IgD-negative memory B cell (primary cell): ENCODE results near the gene BACE2. TPM values are rescaled to one million over a fixed set of nuclear protein-coding genes. Genes with fewer than 3 reads are reported as not detected.
"Not testable (repeated sequence)": the region's sequence is repeated elsewhere in the genome, so short reads cannot be mapped to it uniquely, and the experiment has no call there.

ENCODE experiments used
- H3K27ac Mint-ChIP-seq, 3 donors: one replicate each; pipeline ENCODE4 v1.8.0; 2020 to 2022; ENCODE audit warnings: mild to moderate bottlenecking in 3 of 3, mixed read lengths in 3 of 3, moderate library complexity in 1 of 3
- H3K27me3 Mint-ChIP-seq: one replicate; pipeline ENCODE4 v1.8.0; 2021; ENCODE audit warnings: mixed read lengths
- H3K36me3 Mint-ChIP-seq: one replicate; pipeline ENCODE4 v1.8.0; 2020; ENCODE audit warnings: mild to moderate bottlenecking, mixed read lengths
- H3K4me1 Mint-ChIP-seq, 3 donors: one replicate each; pipeline ENCODE4 v1.8.0; 2020 to 2022; ENCODE audit warnings: mixed read lengths in 3 of 3, mild to moderate bottlenecking in 1 of 3
- H3K4me3 Mint-ChIP-seq, 4 donors: one replicate each; pipeline ENCODE4 v1.8.0; 2020 to 2022; ENCODE audit warnings: mild to moderate bottlenecking in 4 of 4, mixed read lengths in 4 of 4, moderate library complexity in 3 of 4
- H3K9me3 Mint-ChIP-seq, 3 donors: one replicate each; pipeline ENCODE4 v1.8.0; 2020 to 2021; ENCODE audit warnings: mixed read lengths in 3 of 3, mild to moderate bottlenecking in 1 of 3
- polyA plus RNA-seq: library from polyadenylated mRNA; unstranded; fragments of 300-500 nt; fragmentation: Illumina TruSeq; gene quantifications from one replicate; pipeline ENCODE4 v1.2.3, GENCODE V29; 2021

Gene BACE2
- polyA plus RNA-seq, 1 donor from 2014 or later: 91.4 TPM

- peaks cover 51% of the 10 kb centered on the region for H3K36me3 Mint-ChIP-seq
- H3K27me3 Mint-ChIP-seq: no peaks in the 10 kb centered on the region
- H3K27ac Mint-ChIP-seq: peak overlapping the region in 1 of 3 donors; percentile 50
- peaks cover 0 to 5% (median 0%) of the 10 kb centered on the region in 3 donors for H3K9me3 Mint-ChIP-seq
- H3K4me1 Mint-ChIP-seq: peaks cover 6 to 10% (median 10%) of the 10 kb centered on the region in 3 donors
- no peak overlapping the region for H3K4me3 Mint-ChIP-seq
Measured at GRCh38 chr21:41255190-41255589, 87.2 kb downstream of the BACE2 start.

GRCh38 chr21:41256231-41256630 is 88.3 kb downstream of the BACE2 start:
- H3K27ac Mint-ChIP-seq, H3K4me3 Mint-ChIP-seq: not testable (repeated sequence)
- peaks cover 47% of the 10 kb centered on the region for H3K36me3 Mint-ChIP-seq

GRCh38 chr21:41256771-41257702 is 89.1 kb downstream of the BACE2 start:
- no peaks in the 10 kb centered on the region for H3K27me3 Mint-ChIP-seq
- H3K36me3 Mint-ChIP-seq: peaks cover 44% of the 10 kb centered on the region
- no peak overlapping the region for H3K4me3 Mint-ChIP-seq
- H3K4me1 Mint-ChIP-seq: peaks cover 6 to 10% (median 10%) of the 10 kb centered on the region in 3 donors
- H3K27ac Mint-ChIP-seq: no peak overlapping the region
- H3K9me3 Mint-ChIP-seq: peaks cover 0 to 5% (median 0%) of the 10 kb centered on the region in 3 donors

More at GRCh38 chr21:41256231-41256630, 88.3 kb downstream of the BACE2 start:
- H3K9me3 Mint-ChIP-seq, H3K27me3 Mint-ChIP-seq: not testable (repeated sequence)
- peaks cover 6 to 10% (median 10%) of the 10 kb centered on the region in 3 donors for H3K4me1 Mint-ChIP-seq

GRCh38 chr21:41258617-41259016 is 90.7 kb downstream of the BACE2 start:
- peaks cover 39% of the 10 kb centered on the region for H3K36me3 Mint-ChIP-seq
- H3K4me3 Mint-ChIP-seq: no peak overlapping the region
- no peak overlapping the region for H3K27ac Mint-ChIP-seq
- peaks cover 0 to 7% (median 2%) of the 10 kb centered on the region in 3 donors for H3K9me3 Mint-ChIP-seq
- no peaks in the 10 kb centered on the region for H3K27me3 Mint-ChIP-seq
- peaks cover 6 to 10% (median 8%) of the 10 kb centered on the region in 3 donors for H3K4me1 Mint-ChIP-seq

- no peak overlapping the region for H3K27ac Mint-ChIP-seq
- H3K27me3 Mint-ChIP-seq: no peaks in the 10 kb centered on the region
- H3K4me3 Mint-ChIP-seq: no peak overlapping the region
- peaks cover 36% of the 10 kb centered on the region for H3K36me3 Mint-ChIP-seq
- peaks cover 2 to 15% (median 3%) of the 10 kb centered on the region in 3 donors for H3K9me3 Mint-ChIP-seq
- H3K4me1 Mint-ChIP-seq: peaks cover 0 to 3% (median 1%) of the 10 kb centered on the region in 3 donors
Measured at GRCh38 chr21:41260428-41260827, 92.5 kb downstream of the BACE2 start.

- H3K27me3 Mint-ChIP-seq: no peaks in the 10 kb centered on the region
- no peak overlapping the region for H3K4me3 Mint-ChIP-seq
- peaks cover 0 to 1% (median 0%) of the 10 kb centered on the region in 3 donors for H3K4me1 Mint-ChIP-seq
- H3K36me3 Mint-ChIP-seq: peaks cover 28% of the 10 kb centered on the region
- no peak overlapping the region for H3K27ac Mint-ChIP-seq
- H3K9me3 Mint-ChIP-seq: peaks cover 2 to 25% (median 3%) of the 10 kb centered on the region in 3 donors
Measured at GRCh38 chr21:41267346-41267745, 99.4 kb downstream of the BACE2 start.

GRCh38 chr21:41269535-41269934 is 101.6 kb downstream of the BACE2 start:
- no peak overlapping the region for H3K27ac Mint-ChIP-seq
- no peak overlapping the region for H3K4me3 Mint-ChIP-seq
- H3K27me3 Mint-ChIP-seq: no peaks in the 10 kb centered on the region
- peaks cover 2 to 21% (median 2%) of the 10 kb centered on the region in 3 donors for H3K9me3 Mint-ChIP-seq
- H3K4me1 Mint-ChIP-seq: no peaks in the 10 kb centered on the region
- peaks cover 24% of the 10 kb centered on the region for H3K36me3 Mint-ChIP-seq

GRCh38 chr21:41277196-41277595 is 109.2 kb downstream of the BACE2 start:
- H3K36me3 Mint-ChIP-seq: peaks cover 11% of the 10 kb centered on the region
- H3K4me3 Mint-ChIP-seq: no peak overlapping the region
- no peak overlapping the region for H3K27ac Mint-ChIP-seq
- peaks cover 0 to 2% (median 1%) of the 10 kb centered on the region in 3 donors for H3K4me1 Mint-ChIP-seq
- peaks cover 0 to 8% (median 2%) of the 10 kb centered on the region in 3 donors for H3K9me3 Mint-ChIP-seq
- no peaks in the 10 kb centered on the region for H3K27me3 Mint-ChIP-seq

- peaks cover 0 to 2% (median 2%) of the 10 kb centered on the region in 3 donors for H3K9me3 Mint-ChIP-seq
- peaks cover 5% of the 10 kb centered on the region for H3K36me3 Mint-ChIP-seq
- no peak overlapping the region for H3K27ac Mint-ChIP-seq
- no peaks in the 10 kb centered on the region for H3K27me3 Mint-ChIP-seq
- no peak overlapping the region for H3K4me3 Mint-ChIP-seq
- H3K4me1 Mint-ChIP-seq: peaks cover under 1 to 2% (median 1%) of the 10 kb centered on the region in 3 donors
Measured at GRCh38 chr21:41277846-41278245, 109.9 kb downstream of the BACE2 start.

GRCh38 chr21:41280115-41280919 is 112.4 kb downstream of the BACE2 start:
- Mint-ChIP-seq H3K9me3 (no peaks in the 10 kb centered on the region), H3K27me3 (no peaks in the 10 kb centered on the region), H3K36me3 (peaks cover 5% of the 10 kb centered on the region)

GRCh38 chr21:41282412-41282811 is 114.5 kb downstream of the BACE2 start:
- peaks cover 0 to 6% (median 2%) of the 10 kb centered on the region in 3 donors for H3K4me1 Mint-ChIP-seq
- H3K9me3 Mint-ChIP-seq: no peaks in the 10 kb centered on the region
- peaks cover 2% of the 10 kb centered on the region for H3K36me3 Mint-ChIP-seq
- no peak overlapping the region for H3K4me3 Mint-ChIP-seq
- H3K27ac Mint-ChIP-seq: no peak overlapping the region
- H3K27me3 Mint-ChIP-seq: no peaks in the 10 kb centered on the region

More at GRCh38 chr21:41280115-41280919, 112.4 kb downstream of the BACE2 start:
- Mint-ChIP-seq H3K4me1 (peaks cover 1 to 6% (median 2%) of the 10 kb centered on the region in 3 donors), H3K27ac (no peak overlapping the region), H3K4me3 (no peak overlapping the region)

GRCh38 chr21:41283211-41283818 is 115.4 kb downstream of the BACE2 start:
- Mint-ChIP-seq H3K9me3 (no peaks in the 10 kb centered on the region), H3K4me1 (peaks cover 0 to 6% (median 0%) of the 10 kb centered on the region in 3 donors), H3K27ac (no peak overlapping the region), H3K36me3 (no peaks in the 10 kb centered on the region), H3K4me3 (no peak overlapping the region), H3K27me3 (no peaks in the 10 kb centered on the region)

GRCh38 chr21:41289431-41289830 is 121.5 kb downstream of the BACE2 start:
- H3K9me3 Mint-ChIP-seq: no peaks in the 10 kb centered on the region
- H3K36me3 Mint-ChIP-seq: no peaks in the 10 kb centered on the region
- H3K27me3 Mint-ChIP-seq: peaks cover 9% of the 10 kb centered on the region
- H3K4me3 Mint-ChIP-seq: no peak overlapping the region
- peaks cover 0 to 5% (median 5%) of the 10 kb centered on the region in 3 donors for H3K4me1 Mint-ChIP-seq
- H3K27ac Mint-ChIP-seq: no peak overlapping the region

GRCh38 chr21:41290106-41290799 is 122.3 kb downstream of the BACE2 start:
- Mint-ChIP-seq H3K36me3 (no peaks in the 10 kb centered on the region), H3K27ac (no peak overlapping the region), H3K4me1 (peaks cover 0 to 5% (median 5%) of the 10 kb centered on the region in 3 donors), H3K4me3 (no peak overlapping the region), H3K27me3 (peaks cover 16% of the 10 kb centered on the region), H3K9me3 (no peaks in the 10 kb centered on the region)
